Measurements from ENCODE around the gene PRKN.

GRCh38 chr6:161356167-161356854, 1371.3 kb downstream of the PRKN start:
- TF ChIP-seq CTCF (conservative IDR thresholded peaks at IDR 0.05), result no peak
- no peak for TF ChIP-seq ZFX (IDR thresholded peaks at IDR 0.05)

All from C4-2B (cell line).